BJ (cell line): ENCODE measurements around the gene LIMS1. TPM values are rescaled to one million over a fixed set of nuclear protein-coding genes. Genes with fewer than 3 reads are reported as not detected.
A peak's percentile ranks its signal among the peaks of the same experiment; 100 is the strongest.
"Not testable (repeated sequence)": the region's sequence is repeated elsewhere in the genome, so short reads cannot be mapped to it uniquely, and the experiment has no call there.

ENCODE experiments used
- CTCF ChIA-PET: fragments of 350-600 bp; formaldehyde crosslinking; extraction: SDS; loops from one replicate; lab custom pipeline; 2021; ENCODE audit warnings: antibody characterized with exemption, inconsistent platforms; lab: Yijun Ruan, JAX
- POLR2A ChIA-PET: fragments of 300-600 bp; sonication (Branson Sonifier 250); formaldehyde crosslinking; extraction: SDS; loops from one replicate; lab custom pipeline; 2021; ENCODE audit warnings: antibody characterized with exemption; lab: Charles Lee
- DNase-seq: peaks from one replicate; pipeline ENCODE4 v3.0.0-alpha.2; 2011; ENCODE audit warnings: low read depth
- H3K27me3 ChIP-seq: 2 replicates; pipeline ENCODE4 v1.6.0; 2011; ENCODE audit warnings: low read length; ENCODE audit not compliant: control insufficient read depth, insufficient read depth
- H3K36me3 ChIP-seq: 2 replicates; pipeline ENCODE4 v1.5.1; 2011; ENCODE audit warnings: low read length; ENCODE audit not compliant: control insufficient read depth, insufficient read depth
- H3K4me3 ChIP-seq: 2 replicates; pipeline ENCODE4 v1.5.1; 2011; ENCODE audit warnings: low read depth, mild to moderate bottlenecking, control low read depth, low read length
- CTCF ChIP-seq: IDR thresholded peaks from 2 replicates; pipeline ENCODE4 v1.5.1; 2011; ENCODE audit warnings: low read depth, mild to moderate bottlenecking, control low read depth, inconsistent platforms, low read length, moderate library complexity; ENCODE audit not compliant: insufficient read depth
- polyA plus RNA-seq: library from polyadenylated mRNA; depleted of rRNA; stranded (reverse); fragments of >200 nt; gene quantifications from 2 replicates; pipeline ENCODE4 v1.2.3, GENCODE V29; 2011

LIMS1 gene
- polyA plus RNA-seq, 1 experiment = 103 TPM

- Histone ChIP-seq H3K27me3 (no peaks in the 10 kb centered on the region), H3K36me3 (no peaks in the 10 kb centered on the region), H3K4me3 (no peak overlapping the region)
- ChIA-PET CTCF (interaction anchor here (1.3 to 3.0 kb wide), 3 partner anchors 10 to 43 kb away, joined by 4 to 28 read pairs (median 14); no protein-coding TSS in a partner anchor), POLR2A (interaction anchor here (1.2 kb wide), 1 partner anchor 19 kb away, joined by 3 read pairs; no protein-coding TSS in a partner anchor)
- peak; percentile 56 for DNase-seq
- no peak for TF ChIP-seq CTCF
These were observed 60.1 kb downstream of the LIMS1 start for GRCh38 chr2:108594132-108594981.

GRCh38 chr2:108594982-108595464 lies 60.8 kb downstream of the LIMS1 start:
- no peaks in the 10 kb centered on the region for H3K27me3 ChIP-seq
- CTCF ChIA-PET = interaction anchor here (2.8 to 3.0 kb wide), 2 partner anchors 11 to 42 kb away, joined by 14 to 28 read pairs; no protein-coding TSS in a partner anchor
- POLR2A ChIA-PET = no interaction called here
- TF ChIP-seq CTCF = no peak
- H3K4me3 ChIP-seq = no peak overlapping the region
- H3K36me3 ChIP-seq = no peaks in the 10 kb centered on the region
- DNase-seq = peak; percentile 87

- H3K4me3 ChIP-seq, POLR2A ChIA-PET, DNase-seq, H3K27me3 ChIP-seq, H3K36me3 ChIP-seq: not testable (repeated sequence)
- CTCF ChIA-PET = interaction anchor here (3.0 kb wide), 1 partner anchor 41 kb away, joined by 28 read pairs; no protein-coding TSS in a partner anchor
These were observed 61.5 kb downstream of the LIMS1 start for GRCh38 chr2:108595771-108596170.

GRCh38 chr2:108597105-108597744 lies 63.0 kb downstream of the LIMS1 start:
- POLR2A ChIA-PET, H3K27me3 ChIP-seq, H3K36me3 ChIP-seq, DNase-seq, H3K4me3 ChIP-seq: not testable (repeated sequence)
- CTCF ChIA-PET = interaction anchor here (0.6 to 0.7 kb wide), 2 partner anchors 41 to 52 kb away, joined by 4 read pairs; no protein-coding TSS in a partner anchor

- H3K27me3 ChIP-seq, DNase-seq, POLR2A ChIA-PET, CTCF ChIA-PET, H3K36me3 ChIP-seq, H3K4me3 ChIP-seq: not testable (repeated sequence)
These were observed 66.9 kb downstream of the LIMS1 start for GRCh38 chr2:108601199-108601598.

GRCh38 chr2:108602422-108602821 lies 68.2 kb downstream of the LIMS1 start:
- no peak for DNase-seq
- POLR2A ChIA-PET = no interaction called here
- CTCF ChIA-PET = no interaction called here
- Histone ChIP-seq H3K27me3 (no peaks in the 10 kb centered on the region), H3K36me3 (no peaks in the 10 kb centered on the region), H3K4me3 (no peak overlapping the region)
- no peak for TF ChIP-seq CTCF
